Fibroblast of lung (primary cell): Measurements from ENCODE around the gene XCR1. TPM values are rescaled to one million over a fixed set of nuclear protein-coding genes. Genes with fewer than 3 reads are reported as not detected.
A peak's percentile ranks its signal among the peaks of the same experiment; 100 is the strongest.

Experiments
- DNase-seq, 2 donors: peaks; one replicate each; pipeline versions ENCODE4 v3.0.0 to v3.0.0-alpha.2; 2010; ENCODE audit warnings: low read depth in 2 of 2
- H2AFZ ChIP-seq: 2 replicates; pipeline ENCODE4 v1.5.1; 2012; ENCODE audit warnings: low read length, control low read depth, inconsistent platforms
- H3K27ac ChIP-seq: 2 replicates; pipeline ENCODE4 v1.5.1; 2011; ENCODE audit warnings: low read length, control low read depth; ENCODE audit not compliant: insufficient read depth
- H3K27me3 ChIP-seq: 2 replicates; pipeline ENCODE4 v1.5.1; 2011; ENCODE audit warnings: mild to moderate bottlenecking, low read length; ENCODE audit not compliant: control insufficient read depth, insufficient read depth
- H3K36me3 ChIP-seq: 2 replicates; pipeline ENCODE4 v1.5.1; 2011; ENCODE audit warnings: low read length; ENCODE audit not compliant: control insufficient read depth, insufficient read depth
- H3K4me1 ChIP-seq: 2 replicates; pipeline ENCODE4 v1.5.1; 2011; ENCODE audit warnings: low read length; ENCODE audit not compliant: control insufficient read depth, insufficient read depth; ENCODE audit errors: extremely low read depth
- H3K4me2 ChIP-seq: 2 replicates; pipeline ENCODE4 v1.5.1; 2011; ENCODE audit warnings: low read length, control low read depth; ENCODE audit not compliant: insufficient read depth; ENCODE audit errors: extremely low read depth
- H3K4me3 ChIP-seq, 4 experiments: fragments of 200-600 bp in 1 of 4; sonication (generic) in 1 of 4; replicated peaks in 1 of 4; 2 replicates each; pipeline ENCODE4 v1.5.1; 2011 to 2016; ENCODE audit warnings: low read length in 4 of 4, low read depth in 3 of 4, mild to moderate bottlenecking in 3 of 4, control low read depth in 2 of 4, inconsistent platforms in 1 of 4, mixed read lengths in 1 of 4; ENCODE audit not compliant: insufficient read depth in 1 of 4; ENCODE audit errors: control extremely low read depth in 1 of 4
- H3K79me2 ChIP-seq: 2 replicates; pipeline ENCODE4 v1.5.1; 2012; ENCODE audit warnings: mild to moderate bottlenecking, low read length, inconsistent platforms; ENCODE audit not compliant: control insufficient read depth, insufficient read depth
- H3K9ac ChIP-seq: 2 replicates; pipeline ENCODE4 v1.5.1; 2011; ENCODE audit warnings: mild to moderate bottlenecking, low read length, control low read depth; ENCODE audit not compliant: insufficient read depth
- H3K9me3 ChIP-seq: 2 replicates; pipeline ENCODE4 v1.5.1; 2012; ENCODE audit warnings: low read depth, low read length; ENCODE audit not compliant: control insufficient read depth, insufficient read depth
- H4K20me1 ChIP-seq: 2 replicates; pipeline ENCODE4 v1.5.1; 2011; ENCODE audit warnings: low read length; ENCODE audit not compliant: control insufficient read depth, insufficient read depth; ENCODE audit errors: extremely low read depth
- EZH2 ChIP-seq: IDR thresholded peaks from 2 replicates; pipeline ENCODE4 v1.5.1; 2012; ENCODE audit warnings: low read length, control low read depth, mild to moderate bottlenecking; ENCODE audit errors: missing control alignments
- polyA plus RNA-seq, 2 donors: library from polyadenylated mRNA; depleted of rRNA in 1 of 2; stranded (reverse) in 1 of 2; unstranded in 1 of 2; fragments of >200 nt; gene quantifications; 2 replicates each; pipeline ENCODE4 v1.2.1, GENCODE V29; 2011 to 2012; ENCODE audit warnings: missing spikeins in 1 of 2
- total RNA-seq: library from RNA; depleted of rRNA; stranded (reverse); fragments of >200 nt; gene quantifications from 2 replicates; pipeline ENCODE4 v1.2.1, GENCODE V29; 2014
- TF ChIP-seq, protein P1 (sequence below), 2 donors: IDR thresholded peaks in 1 of 2; conservative IDR thresholded peaks in 1 of 2; 1 replicate in 1 of 2; 2 replicates in 1 of 2; pipeline ENCODE4 v1.5.1; 2011 to 2012; ENCODE audit warnings: low read length in 2 of 2, control low read depth in 1 of 2, inconsistent platforms in 1 of 2, low read depth in 1 of 2, mild to moderate bottlenecking in 1 of 2

XCR1 gene
- total and polyA plus RNA-seq, 2 donors (not counting 1 experiment from before 2014, with no cell fraction given): under 0.01 to 0.01 TPM

DNA sequence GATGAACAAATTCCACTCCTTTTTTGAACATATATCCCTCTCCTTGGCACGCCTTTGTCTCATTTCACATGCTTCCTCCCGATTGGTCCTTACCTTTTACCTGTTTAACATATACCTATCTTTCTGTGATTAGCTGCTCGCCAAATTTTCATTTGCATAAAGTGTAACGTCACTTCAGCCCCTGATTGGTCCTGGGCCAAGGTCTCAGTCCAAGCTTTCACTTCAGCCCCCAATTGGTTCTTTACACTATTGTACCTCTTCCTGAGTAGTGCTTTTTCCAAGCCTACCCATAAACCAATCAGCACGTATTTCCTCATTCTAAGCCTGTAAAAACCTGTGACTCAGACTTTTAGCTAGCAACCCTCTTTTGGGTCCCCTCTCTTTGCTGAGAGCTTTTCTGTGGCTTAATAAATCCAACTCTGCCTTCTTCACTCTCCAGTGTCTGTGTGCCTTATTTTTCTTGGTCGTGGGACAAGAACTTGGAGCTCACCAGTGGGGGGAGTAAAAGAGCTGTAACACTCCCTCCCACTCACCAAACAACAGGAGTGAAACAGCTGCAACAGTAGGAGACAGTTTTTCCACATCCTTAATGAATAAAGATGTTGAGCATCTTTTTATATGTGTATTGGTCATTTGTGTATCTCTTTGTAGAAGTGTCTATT, 584 bp upstream of the XCR1 start:
- H2AFZ ChIP-seq: no peak overlapping the region
- no peak overlapping the region for H3K4me3 ChIP-seq
- peaks cover 3% of the 10 kb centered on the region for H3K27me3 ChIP-seq
- H3K4me1 ChIP-seq: no peaks in the 10 kb centered on the region
- H3K9ac ChIP-seq: no peak overlapping the region
- no peaks in the 10 kb centered on the region for H4K20me1 ChIP-seq
- no peaks in the 10 kb centered on the region for H3K9me3 ChIP-seq
- DNase-seq: no peak
- TF ChIP-seq, protein P1, sequence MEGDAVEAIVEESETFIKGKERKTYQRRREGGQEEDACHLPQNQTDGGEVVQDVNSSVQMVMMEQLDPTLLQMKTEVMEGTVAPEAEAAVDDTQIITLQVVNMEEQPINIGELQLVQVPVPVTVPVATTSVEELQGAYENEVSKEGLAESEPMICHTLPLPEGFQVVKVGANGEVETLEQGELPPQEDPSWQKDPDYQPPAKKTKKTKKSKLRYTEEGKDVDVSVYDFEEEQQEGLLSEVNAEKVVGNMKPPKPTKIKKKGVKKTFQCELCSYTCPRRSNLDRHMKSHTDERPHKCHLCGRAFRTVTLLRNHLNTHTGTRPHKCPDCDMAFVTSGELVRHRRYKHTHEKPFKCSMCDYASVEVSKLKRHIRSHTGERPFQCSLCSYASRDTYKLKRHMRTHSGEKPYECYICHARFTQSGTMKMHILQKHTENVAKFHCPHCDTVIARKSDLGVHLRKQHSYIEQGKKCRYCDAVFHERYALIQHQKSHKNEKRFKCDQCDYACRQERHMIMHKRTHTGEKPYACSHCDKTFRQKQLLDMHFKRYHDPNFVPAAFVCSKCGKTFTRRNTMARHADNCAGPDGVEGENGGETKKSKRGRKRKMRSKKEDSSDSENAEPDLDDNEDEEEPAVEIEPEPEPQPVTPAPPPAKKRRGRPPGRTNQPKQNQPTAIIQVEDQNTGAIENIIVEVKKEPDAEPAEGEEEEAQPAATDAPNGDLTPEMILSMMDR (conservative IDR thresholded peaks at IDR 0.05 in 1 of 2, IDR thresholded peaks at IDR 0.05 in 1 of 2; ENCODE audit: low read depth in 1 of 2, low read length in 2 of 2): no peak
- TF ChIP-seq EZH2: no peak
- no peaks in the 10 kb centered on the region for H3K79me2 ChIP-seq
- no peak overlapping the region for H3K27ac ChIP-seq
- H3K4me2 ChIP-seq: no peak overlapping the region
- no peaks in the 10 kb centered on the region for H3K36me3 ChIP-seq

DNA sequence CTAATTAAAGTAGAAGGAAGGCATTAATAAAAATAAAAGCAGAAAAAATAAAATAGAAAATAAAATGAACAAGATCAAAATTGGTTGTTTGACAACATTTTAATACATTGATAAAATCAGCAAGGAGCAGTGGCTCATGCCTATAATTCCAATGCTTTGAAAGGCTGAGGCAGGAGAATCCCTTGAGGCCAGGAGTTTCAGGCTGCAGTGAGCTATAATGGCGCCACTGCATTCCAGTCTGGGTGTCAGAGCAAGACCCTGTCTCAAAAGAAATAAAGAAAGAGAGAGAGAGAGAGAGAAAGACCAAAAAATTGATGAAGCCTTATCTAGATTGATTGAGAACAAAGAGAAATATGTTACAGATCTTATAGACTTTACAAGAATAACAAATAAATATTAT, 2.1 kb downstream of the XCR1 start:
- Histone ChIP-seq H4K20me1 (no peaks in the 10 kb centered on the region), H3K79me2 (no peaks in the 10 kb centered on the region), H3K9me3 (no peaks in the 10 kb centered on the region), H3K9ac (no peak overlapping the region), H3K4me3 (no peak overlapping the region), H3K27ac (no peak overlapping the region), H3K4me2 (no peak overlapping the region), H3K36me3 (no peaks in the 10 kb centered on the region), H3K27me3 (peaks cover 3% of the 10 kb centered on the region), H2AFZ (no peak overlapping the region), H3K4me1 (no peaks in the 10 kb centered on the region)
- no peak for TF ChIP-seq EZH2
- TF ChIP-seq, protein P1 (conservative IDR thresholded peaks at IDR 0.05 in 1 of 2, IDR thresholded peaks at IDR 0.05 in 1 of 2; ENCODE audit: low read depth in 1 of 2, low read length in 2 of 2): no peak
- no peak for DNase-seq

DNA sequence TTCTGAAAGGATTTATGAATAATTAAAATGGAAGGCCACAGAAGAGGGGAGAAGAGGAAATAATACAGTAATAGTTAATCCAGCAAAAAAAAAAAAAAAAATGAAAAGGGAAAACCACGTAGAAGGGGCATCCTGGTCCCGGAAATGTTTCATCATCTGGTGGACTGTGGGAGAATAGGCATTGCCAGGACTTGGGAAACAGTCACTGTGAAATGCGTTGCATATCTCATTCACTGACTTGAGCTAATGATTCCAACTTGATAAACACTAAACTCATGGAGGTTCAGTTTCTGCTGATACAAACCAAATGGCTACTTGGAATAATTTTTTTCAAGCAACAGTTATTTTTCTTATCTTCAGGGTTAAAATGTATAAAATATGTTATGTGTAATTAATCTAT, 3.2 kb downstream of the XCR1 start:
- H3K4me2 ChIP-seq: no peak overlapping the region
- H2AFZ ChIP-seq: no peak overlapping the region
- H4K20me1 ChIP-seq: no peaks in the 10 kb centered on the region
- no peaks in the 10 kb centered on the region for H3K79me2 ChIP-seq
- H3K9me3 ChIP-seq: no peaks in the 10 kb centered on the region
- TF ChIP-seq, protein P1 (conservative IDR thresholded peaks at IDR 0.05 in 1 of 2, IDR thresholded peaks at IDR 0.05 in 1 of 2; ENCODE audit: low read depth in 1 of 2, low read length in 2 of 2): no peak
- no peak for TF ChIP-seq EZH2
- no peak overlapping the region for H3K27ac ChIP-seq
- H3K4me3 ChIP-seq: no peak overlapping the region
- no peaks in the 10 kb centered on the region for H3K4me1 ChIP-seq
- peaks cover 6% of the 10 kb centered on the region for H3K27me3 ChIP-seq
- H3K36me3 ChIP-seq: no peaks in the 10 kb centered on the region
- no peak overlapping the region for H3K9ac ChIP-seq
- peak in 1 of 2 donors; percentile 23 for DNase-seq
